Measurements from ENCODE around the gene MAP3K7. TPM values are rescaled to one million over a fixed set of nuclear protein-coding genes. Genes with fewer than 3 reads are reported as not detected.

MAP3K7 gene
- total RNA-seq, 1 donor from 2014 or later = 20.4 TPM

GRCh38 chr6:90490030-90490716 lies 96.7 kb downstream of the MAP3K7 start:
- no peaks in the 10 kb centered on the region for H3K36me3 ChIP-seq
- ATAC-seq (no peak), DNase-seq (no peak)
- no peaks in the 10 kb centered on the region for H3K27me3 ChIP-seq
- H3K4me1 ChIP-seq = no peaks in the 10 kb centered on the region
- intact Hi-C loops (cut with DNase I) = no loop called here
- TF ChIP-seq, protein P1, sequence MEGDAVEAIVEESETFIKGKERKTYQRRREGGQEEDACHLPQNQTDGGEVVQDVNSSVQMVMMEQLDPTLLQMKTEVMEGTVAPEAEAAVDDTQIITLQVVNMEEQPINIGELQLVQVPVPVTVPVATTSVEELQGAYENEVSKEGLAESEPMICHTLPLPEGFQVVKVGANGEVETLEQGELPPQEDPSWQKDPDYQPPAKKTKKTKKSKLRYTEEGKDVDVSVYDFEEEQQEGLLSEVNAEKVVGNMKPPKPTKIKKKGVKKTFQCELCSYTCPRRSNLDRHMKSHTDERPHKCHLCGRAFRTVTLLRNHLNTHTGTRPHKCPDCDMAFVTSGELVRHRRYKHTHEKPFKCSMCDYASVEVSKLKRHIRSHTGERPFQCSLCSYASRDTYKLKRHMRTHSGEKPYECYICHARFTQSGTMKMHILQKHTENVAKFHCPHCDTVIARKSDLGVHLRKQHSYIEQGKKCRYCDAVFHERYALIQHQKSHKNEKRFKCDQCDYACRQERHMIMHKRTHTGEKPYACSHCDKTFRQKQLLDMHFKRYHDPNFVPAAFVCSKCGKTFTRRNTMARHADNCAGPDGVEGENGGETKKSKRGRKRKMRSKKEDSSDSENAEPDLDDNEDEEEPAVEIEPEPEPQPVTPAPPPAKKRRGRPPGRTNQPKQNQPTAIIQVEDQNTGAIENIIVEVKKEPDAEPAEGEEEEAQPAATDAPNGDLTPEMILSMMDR (IDR thresholded peaks at IDR 0.05) = no peak
- H3K27ac ChIP-seq = no peak overlapping the region
- no peaks in the 10 kb centered on the region for H3K9me3 ChIP-seq
- H3K4me3 ChIP-seq = no peak overlapping the region

- Histone ChIP-seq H3K36me3 (no peaks in the 10 kb centered on the region), H3K4me3 (no peak overlapping the region), H3K4me1 (no peaks in the 10 kb centered on the region), H3K27ac (no peak overlapping the region), H3K9me3 (no peaks in the 10 kb centered on the region), H3K27me3 (no peaks in the 10 kb centered on the region)
- DNase-seq (no peak), ATAC-seq (no peak)
- TF ChIP-seq, protein P1 (IDR thresholded peaks at IDR 0.05) = no peak
- intact Hi-C loops (cut with DNase I) = no loop called here
Observed at GRCh38 chr6:90488816-90489215, 98.1 kb downstream of the MAP3K7 start.

GRCh38 chr6:90485635-90486277 lies 101.1 kb downstream of the MAP3K7 start:
- intact Hi-C loops (cut with DNase I) = no loop called here
- Histone ChIP-seq H3K9me3 (no peaks in the 10 kb centered on the region), H3K27ac (no peak overlapping the region), H3K36me3 (no peaks in the 10 kb centered on the region), H3K27me3 (no peaks in the 10 kb centered on the region), H3K4me3 (no peak overlapping the region), H3K4me1 (no peaks in the 10 kb centered on the region)
- no peak for ATAC-seq
- TF ChIP-seq, protein P1 (IDR thresholded peaks at IDR 0.05) = no peak
- DNase-seq = no peak

GRCh38 chr6:90484903-90485302 lies 102.0 kb downstream of the MAP3K7 start:
- Histone ChIP-seq H3K27me3 (no peaks in the 10 kb centered on the region), H3K9me3 (no peaks in the 10 kb centered on the region), H3K4me3 (no peak overlapping the region), H3K27ac (no peak overlapping the region), H3K4me1 (no peaks in the 10 kb centered on the region), H3K36me3 (no peaks in the 10 kb centered on the region)
- DNase-seq = no peak
- TF ChIP-seq, protein P1 (IDR thresholded peaks at IDR 0.05) = no peak
- intact Hi-C loops (cut with DNase I) = no loop called here
- no peak for ATAC-seq

DNA sequence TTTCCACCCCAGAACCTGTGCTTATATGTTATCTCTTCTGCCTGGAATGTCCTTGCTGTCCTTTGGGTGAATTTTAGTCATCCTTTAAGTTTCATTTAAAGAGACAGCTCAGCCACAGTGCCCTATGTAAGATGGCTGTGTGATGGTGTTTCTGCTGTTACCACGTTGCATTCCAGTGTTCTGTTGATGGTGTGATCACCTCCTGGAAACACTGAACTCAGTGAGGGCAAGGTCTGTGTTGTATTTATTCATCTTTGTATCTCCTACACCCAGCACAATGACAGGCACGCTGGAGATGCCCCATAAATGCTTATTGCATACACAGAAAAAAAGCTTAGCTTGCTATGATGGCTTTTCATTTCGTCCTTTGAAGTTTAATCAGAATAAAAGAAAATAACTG lies 102.5 kb downstream of the MAP3K7 start:
- intact Hi-C loops (cut with DNase I) = no loop called here
- Histone ChIP-seq H3K9me3 (no peaks in the 10 kb centered on the region), H3K27me3 (no peaks in the 10 kb centered on the region), H3K4me1 (no peaks in the 10 kb centered on the region), H3K36me3 (no peaks in the 10 kb centered on the region), H3K27ac (no peak overlapping the region), H3K4me3 (no peak overlapping the region)
- no peak for ATAC-seq
- no peak for DNase-seq
- TF ChIP-seq, protein P1 (IDR thresholded peaks at IDR 0.05) = no peak

Data from upper lobe of right lung (tissue), 1 donor.